ENCODE results near the gene EXOC6. TPM values are rescaled to one million over a fixed set of nuclear protein-coding genes. Genes with fewer than 3 reads are reported as not detected.

The EXOC6 gene
- total and polyA plus RNA-seq, 2 of the 13 experiments (the other 11 are each of a cell fraction or from before 2014, with no cell fraction given) = 22.2 to 29.2 TPM

- TF ChIP-seq MEIS1 (CRISPR knock-in tag; IDR thresholded peaks at IDR 0.05; ENCODE audit: borderline replicate concordance) (no peak), SP1 (IDR thresholded peaks at IDR 0.05) (no peak), SP1 (CRISPR knock-in tag; IDR thresholded peaks at IDR 0.05) (no peak), REPIN1 (CRISPR knock-in tag; IDR thresholded peaks at IDR 0.05; ENCODE audit: borderline replicate concordance, low read depth) (no peak), CC2D1A (CRISPR knock-in tag; IDR thresholded peaks at IDR 0.05) (no peak), GATAD2A (CRISPR knock-in tag; IDR thresholded peaks at IDR 0.05) (no peak), GTF2F1 (IDR thresholded peaks at IDR 0.05; ENCODE audit: low read length) (no peak), SP2 (CRISPR knock-in tag; IDR thresholded peaks at IDR 0.05) (no peak), ZNF770 (CRISPR knock-in tag; IDR thresholded peaks at IDR 0.05) (no peak), RBM22 (optimal IDR thresholded peaks at IDR 0.05; ENCODE audit: low read length) (no peak), ZBTB8A (CRISPR knock-in tag; IDR thresholded peaks at IDR 0.05; ENCODE audit: borderline replicate concordance, low read depth) (no peak), RXRB (CRISPR knock-in tag; IDR thresholded peaks at IDR 0.05; ENCODE audit: borderline replicate concordance) (no peak), GFI1 (CRISPR knock-in tag; IDR thresholded peaks at IDR 0.05; ENCODE audit: borderline replicate concordance) (no peak), SNAI1 (CRISPR knock-in tag; IDR thresholded peaks at IDR 0.05; ENCODE audit: borderline replicate concordance) (no peak), ZNF296 (CRISPR knock-in tag; conservative IDR thresholded peaks at IDR 0.05) (no peak), MTF1 (CRISPR knock-in tag; IDR thresholded peaks at IDR 0.05) (no peak)
- TF ChIP-seq, protein P1, sequence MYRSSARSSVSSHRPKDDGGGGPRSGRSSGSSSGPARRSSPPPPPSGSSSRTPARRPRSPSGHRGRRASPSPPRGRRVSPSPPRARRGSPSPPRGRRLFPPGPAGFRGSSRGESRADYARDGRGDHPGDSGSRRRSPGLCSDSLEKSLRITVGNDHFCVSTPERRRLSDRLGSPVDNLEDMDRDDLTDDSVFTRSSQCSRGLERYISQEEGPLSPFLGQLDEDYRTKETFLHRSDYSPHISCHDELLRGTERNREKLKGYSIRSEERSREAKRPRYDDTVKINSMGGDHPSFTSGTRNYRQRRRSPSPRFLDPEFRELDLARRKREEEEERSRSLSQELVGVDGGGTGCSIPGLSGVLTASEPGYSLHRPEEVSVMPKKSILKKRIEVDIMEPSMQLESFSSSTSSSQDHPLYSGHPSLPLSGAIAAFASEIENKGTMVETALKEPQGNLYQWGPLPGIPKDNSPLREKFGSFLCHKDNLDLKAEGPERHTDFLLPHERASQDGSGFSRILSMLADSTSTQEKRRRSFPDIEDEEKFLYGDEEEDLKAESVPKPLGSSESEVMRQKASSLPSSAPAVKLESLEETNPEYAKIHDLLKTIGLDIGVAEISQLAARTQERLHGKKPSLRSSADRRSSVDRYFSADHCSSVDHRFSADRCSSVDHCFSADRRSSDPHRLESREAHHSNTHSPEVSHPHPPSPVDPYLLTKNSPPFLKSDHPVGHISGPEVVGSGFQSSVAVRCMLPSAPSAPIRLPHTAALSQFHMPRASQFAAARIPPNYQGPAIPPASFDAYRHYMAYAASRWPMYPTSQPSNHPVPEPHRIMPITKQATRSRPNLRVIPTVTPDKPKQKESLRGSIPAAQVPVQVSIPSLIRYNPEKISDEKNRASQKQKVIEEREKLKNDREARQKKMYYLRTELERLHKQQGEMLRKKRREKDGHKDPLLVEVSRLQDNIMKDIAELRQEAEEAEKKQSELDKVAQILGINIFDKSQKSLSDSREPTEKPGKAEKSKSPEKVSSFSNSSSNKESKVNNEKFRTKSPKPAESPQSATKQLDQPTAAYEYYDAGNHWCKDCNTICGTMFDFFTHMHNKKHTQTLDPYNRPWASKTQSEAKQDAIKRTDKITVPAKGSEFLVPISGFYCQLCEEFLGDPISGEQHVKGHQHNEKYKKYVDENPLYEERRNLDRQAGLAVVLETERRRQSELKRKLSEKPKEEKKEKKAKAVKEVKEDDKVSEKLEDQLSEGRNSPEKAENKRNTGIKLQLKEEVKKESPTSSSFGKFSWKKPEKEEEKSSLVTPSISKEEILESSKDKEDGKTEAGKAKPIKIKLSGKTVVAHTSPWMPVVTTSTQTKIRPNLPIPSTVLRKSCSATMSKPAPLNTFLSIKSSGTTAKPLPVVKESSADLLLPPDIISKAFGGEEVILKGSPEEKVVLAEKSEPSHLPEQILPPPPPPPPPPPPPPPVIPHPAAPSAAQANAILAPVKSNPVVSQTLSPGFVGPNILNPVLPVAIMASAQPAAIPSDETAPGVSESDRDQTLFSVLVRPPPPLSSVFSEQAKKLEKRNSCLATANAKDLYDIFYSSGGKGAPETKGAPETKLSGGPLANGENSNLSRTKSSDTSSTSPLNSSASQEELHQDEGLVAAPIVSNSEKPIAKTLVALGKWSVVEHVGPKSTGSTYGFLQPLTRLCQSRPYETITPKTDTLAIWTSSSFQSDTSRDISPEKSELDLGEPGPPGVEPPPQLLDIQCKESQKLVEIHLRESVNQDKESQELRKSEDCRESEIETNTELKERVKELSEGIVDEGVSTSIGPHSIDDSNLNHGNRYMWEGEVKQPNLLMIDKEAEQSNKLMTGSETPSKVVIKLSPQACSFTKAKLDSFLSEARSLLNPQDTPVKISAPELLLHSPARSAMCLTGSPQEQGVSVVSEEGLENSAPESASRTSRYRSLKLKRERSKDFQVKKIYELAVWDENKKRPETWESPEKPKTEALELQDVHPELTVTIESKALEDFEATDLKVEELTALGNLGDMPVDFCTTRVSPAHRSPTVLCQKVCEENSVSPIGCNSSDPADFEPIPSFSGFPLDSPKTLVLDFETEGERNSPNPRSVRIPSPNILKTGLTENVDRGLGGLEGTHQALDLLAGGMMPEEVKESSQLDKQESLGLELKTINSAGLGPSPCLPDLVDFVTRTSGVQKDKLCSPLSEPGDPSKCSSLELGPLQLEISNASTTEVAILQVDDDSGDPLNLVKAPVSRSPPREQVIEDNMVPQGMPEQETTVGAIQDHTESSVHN (CRISPR knock-in tag; IDR thresholded peaks at IDR 0.05) = no peak
Observed at GRCh38 chr10:92810934-92811532, 37.3 kb upstream of the EXOC6 start (continued).
